Subcutaneous preadipocyte (primary cell): ENCODE results near the gene SNX10. TPM values are rescaled to one million over a fixed set of nuclear protein-coding genes. Genes with fewer than 3 reads are reported as not detected.

Source experiments
- total RNA-seq: library from RNA; depleted of rRNA; stranded (reverse); fragments of >200 nt; gene quantifications from 2 replicates; pipeline ENCODE4 v1.2.3, GENCODE V29; 2012

Gene SNX10
- 0.20 and 2.2 TPM in 2 replicates for total RNA-seq

GRCh38 chr7:26291699-26292538 is at the start of gene SNX10:
Gene SNX10, plus strand, starts transcription at chr7:26291862. Its CDS starts 54,581 bp downstream, at chr7:26346443.

Other genes starting within 250 kb of the SNX10 start
- 1.8 TPM in 1 of 2 replicates, not detected in the other for gene NFE2L3, start 139.7 kb upstream of the SNX10 start, total RNA-seq
- gene HNRNPA2B1, start 91.1 kb upstream of the SNX10 start, total RNA-seq, result 111 and 132 TPM in 2 replicates
- gene CBX3, start 90.1 kb upstream of the SNX10 start, total RNA-seq, result 110 and 125 TPM in 2 replicates